ENCODE results near the gene RNF34.

RNF34 gene

DNA sequence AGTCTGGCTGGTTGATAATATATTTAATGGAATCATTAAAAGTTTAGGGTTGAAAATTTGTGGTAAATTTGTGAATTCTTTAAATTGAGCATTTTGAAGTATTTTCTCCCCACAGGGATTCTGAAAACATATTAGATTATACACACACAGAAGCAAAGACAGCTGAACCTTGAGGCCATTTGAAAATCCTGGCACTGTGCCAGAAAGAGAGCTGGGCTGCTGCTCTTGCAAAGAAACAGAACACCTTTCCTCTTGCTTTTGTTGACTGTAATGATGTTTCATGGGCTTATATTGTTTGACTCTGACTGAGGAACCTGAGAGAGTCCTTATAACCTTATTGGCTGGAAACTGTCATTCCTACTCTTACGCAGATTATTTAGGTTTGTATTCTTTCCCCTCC is 4.8 kb downstream of the RNF34 start:
- peak; percentile 28 for DNase-seq (ENCODE audit: low read depth)
- TF ChIP-seq, protein P1, sequence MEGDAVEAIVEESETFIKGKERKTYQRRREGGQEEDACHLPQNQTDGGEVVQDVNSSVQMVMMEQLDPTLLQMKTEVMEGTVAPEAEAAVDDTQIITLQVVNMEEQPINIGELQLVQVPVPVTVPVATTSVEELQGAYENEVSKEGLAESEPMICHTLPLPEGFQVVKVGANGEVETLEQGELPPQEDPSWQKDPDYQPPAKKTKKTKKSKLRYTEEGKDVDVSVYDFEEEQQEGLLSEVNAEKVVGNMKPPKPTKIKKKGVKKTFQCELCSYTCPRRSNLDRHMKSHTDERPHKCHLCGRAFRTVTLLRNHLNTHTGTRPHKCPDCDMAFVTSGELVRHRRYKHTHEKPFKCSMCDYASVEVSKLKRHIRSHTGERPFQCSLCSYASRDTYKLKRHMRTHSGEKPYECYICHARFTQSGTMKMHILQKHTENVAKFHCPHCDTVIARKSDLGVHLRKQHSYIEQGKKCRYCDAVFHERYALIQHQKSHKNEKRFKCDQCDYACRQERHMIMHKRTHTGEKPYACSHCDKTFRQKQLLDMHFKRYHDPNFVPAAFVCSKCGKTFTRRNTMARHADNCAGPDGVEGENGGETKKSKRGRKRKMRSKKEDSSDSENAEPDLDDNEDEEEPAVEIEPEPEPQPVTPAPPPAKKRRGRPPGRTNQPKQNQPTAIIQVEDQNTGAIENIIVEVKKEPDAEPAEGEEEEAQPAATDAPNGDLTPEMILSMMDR (IDR thresholded peaks at IDR 0.05; ENCODE audit: low read length, missing control alignments): no peak
- no peak overlapping the region for H3K4me3 ChIP-seq (replicated peaks; ENCODE audit: low read depth, low read length)

DNA sequence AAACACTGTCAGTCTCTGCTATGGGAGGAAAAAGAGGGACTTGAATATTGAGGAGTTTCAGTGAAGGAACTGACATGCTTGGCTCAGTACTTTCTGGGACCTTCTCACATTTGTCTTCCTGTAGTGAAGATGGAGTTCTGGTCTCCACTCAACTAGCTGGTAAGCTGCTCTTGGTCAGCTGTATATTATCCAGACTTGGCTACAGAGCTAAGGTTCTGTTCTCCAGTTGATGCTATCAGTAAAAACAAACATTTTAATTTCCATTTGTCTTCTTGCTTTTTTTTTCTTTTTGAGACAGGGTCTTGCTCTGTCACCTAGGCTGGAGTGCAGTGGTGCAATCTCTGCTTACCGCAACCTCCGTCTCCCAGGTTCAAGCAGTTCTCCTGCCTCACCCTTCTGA is 5.3 kb downstream of the RNF34 start:
- TF ChIP-seq, protein P1 (IDR thresholded peaks at IDR 0.05; ENCODE audit: low read length, missing control alignments): no peak
- DNase-seq (ENCODE audit: low read depth): no peak
- H3K4me3 ChIP-seq (replicated peaks; ENCODE audit: low read depth, low read length): no peak overlapping the region

DNA sequence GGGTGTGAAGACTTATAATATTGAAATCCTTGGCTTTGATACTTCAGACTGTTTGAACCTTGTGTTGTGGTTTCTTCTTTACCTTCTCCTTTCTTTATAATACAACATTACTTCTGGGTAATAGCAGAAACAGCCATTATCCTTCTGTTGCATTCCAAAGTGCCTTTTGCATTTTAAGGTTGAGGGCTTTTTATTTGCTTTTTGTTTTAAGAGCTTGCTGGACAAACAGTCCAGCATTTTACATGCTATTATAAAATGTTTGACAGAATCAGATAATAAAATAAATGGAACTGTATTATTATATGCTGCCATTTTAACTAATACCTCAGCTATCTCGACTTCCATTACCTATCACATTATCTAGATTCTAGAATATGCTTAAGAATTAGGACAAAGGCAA is 14.0 kb downstream of the RNF34 start:
- no peak overlapping the region for H3K4me3 ChIP-seq (replicated peaks; ENCODE audit: low read depth, low read length)
- DNase-seq (ENCODE audit: low read depth): no peak
- TF ChIP-seq, protein P1 (IDR thresholded peaks at IDR 0.05; ENCODE audit: low read length, missing control alignments): no peak

DNA sequence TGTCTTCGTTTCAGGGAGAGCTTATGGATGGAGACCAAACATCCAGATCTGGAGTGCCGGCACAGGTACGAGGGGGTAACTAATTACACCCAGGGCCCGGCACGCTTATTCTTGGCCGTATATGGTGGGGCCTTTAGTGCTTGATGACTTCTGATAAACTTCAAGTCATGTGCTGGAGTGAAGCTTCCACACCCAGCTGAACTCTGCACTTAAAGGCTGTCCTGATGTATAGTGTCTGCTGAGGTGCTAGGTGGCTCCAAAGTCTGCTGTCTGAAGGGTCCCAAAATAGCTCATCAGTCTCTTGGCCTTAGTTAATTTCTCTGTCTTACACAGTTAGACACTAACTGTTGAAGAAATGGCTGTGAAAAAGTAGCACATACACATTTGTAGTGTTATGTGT is 17.9 kb downstream of the RNF34 start:
- TF ChIP-seq, protein P1 (IDR thresholded peaks at IDR 0.05; ENCODE audit: low read length, missing control alignments): no peak

DNA sequence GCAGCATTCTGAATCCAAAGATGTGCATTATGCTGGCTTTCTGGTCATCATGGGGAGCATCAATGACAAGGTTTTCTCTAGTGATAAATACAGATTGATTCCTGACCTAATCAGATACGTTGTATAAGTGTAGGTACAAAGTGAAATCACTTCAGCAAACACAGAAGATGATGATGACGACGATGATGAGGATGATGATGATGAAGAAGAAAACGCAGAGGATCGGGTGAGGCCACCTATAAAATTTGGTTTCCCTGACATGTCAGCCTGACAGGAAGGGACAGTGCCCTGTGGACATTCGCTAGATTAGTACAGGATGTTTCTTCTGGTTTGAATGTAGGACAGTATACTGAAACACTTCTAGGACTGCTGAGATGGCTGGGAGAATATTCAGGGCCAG is 20.2 kb downstream of the RNF34 start:
- TF ChIP-seq, protein P1 (IDR thresholded peaks at IDR 0.05; ENCODE audit: low read length, missing control alignments): no peak
- no peak for DNase-seq (ENCODE audit: low read depth)
- no peak overlapping the region for H3K4me3 ChIP-seq (replicated peaks; ENCODE audit: low read depth, low read length)

More for the DNA sequence above, 17.9 kb downstream of the RNF34 start:
- H3K4me3 ChIP-seq (replicated peaks; ENCODE audit: low read depth, low read length): no peak overlapping the region
- DNase-seq (ENCODE audit: low read depth): no peak

DNA sequence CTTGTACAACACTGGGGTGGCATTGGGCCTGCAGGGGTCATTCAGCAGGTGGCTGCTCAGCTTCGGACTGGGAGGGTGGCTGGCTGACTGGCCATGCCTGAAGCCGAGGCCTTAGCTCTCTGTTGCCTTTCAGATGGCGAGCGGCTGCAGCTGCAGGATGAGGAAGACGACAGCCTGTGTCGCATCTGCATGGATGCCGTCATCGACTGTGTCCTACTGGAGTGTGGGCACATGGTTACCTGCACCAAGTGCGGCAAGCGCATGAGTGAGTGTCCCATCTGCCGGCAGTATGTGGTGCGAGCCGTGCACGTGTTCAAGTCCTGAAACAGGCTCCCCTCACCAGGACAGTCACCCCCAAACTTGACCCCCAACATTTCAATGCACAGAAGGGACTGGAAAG is 23.3 kb downstream of the RNF34 start:
- no peak for DNase-seq (ENCODE audit: low read depth)
- TF ChIP-seq, protein P1 (IDR thresholded peaks at IDR 0.05; ENCODE audit: low read length, missing control alignments): no peak
- H3K4me3 ChIP-seq (replicated peaks; ENCODE audit: low read depth, low read length): no peak overlapping the region
